ENCODE measurements around the gene CD36.

GRCh38 chr7:80641548-80641947 is 3.1 kb downstream of the CD36 start:
- TF ChIP-seq POLR2A (IDR thresholded peaks at IDR 0.05) = no peak
- TF ChIP-seq EP300 (IDR thresholded peaks at IDR 0.05) = no peak
- no peak for TF ChIP-seq CTCF (IDR thresholded peaks at IDR 0.05)
- TF ChIP-seq POLR2AphosphoS5 (IDR thresholded peaks at IDR 0.05) = no peak

Measured in upper lobe of left lung (tissue), 4 donors.